Motor neuron (in vitro differentiated cells): ENCODE results near the gene TRIM52. TPM values are rescaled to one million over a fixed set of nuclear protein-coding genes. Genes with fewer than 3 reads are reported as not detected.
A peak's percentile ranks its signal among the peaks of the same experiment; 100 is the strongest.
"Not testable (repeated sequence)": the region's sequence is repeated elsewhere in the genome, so short reads cannot be mapped to it uniquely, and the experiment has no call there.

Source experiments
- ATAC-seq, 8 experiments: fragments of 200-7000 bp; cut with Tn5 transposase; replicated peaks in 6 of 8; 2 replicates each; pipeline ENCODE4 v1.8.0; 2021; ENCODE audit warnings: mild to moderate bottlenecking in 8 of 8, moderate library complexity in 8 of 8
- H3K27ac ChIP-seq, 2 donors: fragments of 250-450 bp; sonication (Bioruptor Pico); 2 replicates each; pipeline ENCODE4 v1.9.0; 2021; ENCODE audit warnings: antibody characterized with exemption in 2 of 2, mild to moderate bottlenecking in 2 of 2, moderate library complexity in 1 of 2
- H3K4me1 ChIP-seq, 2 donors: fragments of 250-450 bp; sonication (Bioruptor Pico); replicated peaks in 1 of 2; 2 replicates each; pipeline ENCODE4 v1.6.1; 2021; ENCODE audit warnings: antibody characterized with exemption in 2 of 2, mild to moderate bottlenecking in 2 of 2, moderate library complexity in 1 of 2
- H3K4me3 ChIP-seq, 5 donors: fragments of 250-450 bp; sonication (Bioruptor Pico); 2 replicates each; pipeline ENCODE4 v1.9.0; 2021; ENCODE audit warnings: antibody characterized with exemption in 5 of 5, mild to moderate bottlenecking in 5 of 5, moderate library complexity in 4 of 5
- WGBS, 10 experiments: fragments of 450-650 bp; shearing (Covaris generic); methylation state at CpG; one replicate each; pipeline ENCODE4 v1.0.0; 2022; 5-methylcytosine and 5-hydroxymethylcytosine counted together
- in situ Hi-C, 9 experiments: fragments of 400-800 bp; cut with MboI; loops; one replicate each; pipeline ENCODE4 v1.15.0; 2021; ENCODE audit warnings: low sequenced_read_pairs in 9 of 9, low pct_unique_long_range_greater_than_20kb in 2 of 9; ENCODE audit not compliant: unreplicated experiment in 9 of 9
- total RNA-seq, 8 experiments: library from RNA; unstranded; fragments of 300-600 nt; gene quantifications; 2 replicates each; pipeline versions ENCODE4 v1.2.3 to v1.2.4, GENCODE V29; 2022

Gene TRIM52
- total RNA-seq, 8 experiments from 2014 or later: 10.4 to 27.0 (median 13.5) TPM

DNA sequence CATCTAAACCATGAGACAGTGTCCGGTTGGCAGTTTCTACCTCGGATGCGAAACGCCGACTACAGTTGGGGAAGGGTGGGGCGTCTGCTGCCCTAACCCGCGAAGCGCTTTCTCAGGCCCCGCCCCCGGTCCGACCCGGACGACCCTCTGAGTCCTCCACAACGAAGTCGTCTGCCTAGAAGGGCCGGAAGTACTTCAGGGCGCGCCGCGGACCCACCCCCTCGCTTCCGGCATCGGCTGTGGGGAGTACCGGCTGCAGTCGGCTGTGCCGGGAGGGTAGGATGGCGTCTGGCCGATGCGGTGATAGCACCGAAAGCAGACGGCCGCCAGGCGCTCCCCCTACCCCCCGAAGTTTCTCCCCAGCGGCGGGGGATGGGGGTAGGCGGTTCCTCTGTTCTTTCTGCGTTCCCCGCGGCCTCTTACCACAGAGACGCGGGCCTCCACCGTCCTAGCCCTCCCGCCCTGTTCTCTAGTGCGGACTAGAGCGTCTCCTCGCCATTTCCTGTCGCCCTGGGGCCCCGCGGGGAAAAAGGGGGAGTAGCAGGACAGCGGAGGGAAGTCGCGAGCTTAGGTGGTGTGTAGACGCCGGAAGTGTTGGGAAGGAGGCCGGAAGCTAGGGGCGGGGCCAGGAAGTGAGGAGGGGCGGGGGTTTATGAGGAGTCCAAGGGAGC, 37.8 kb downstream of the TRIM52 start, which contains the start of gene TRIM41:
Gene TRIM41 (plus strand): TSS at position 224 of the 671 bp plus-strand sequence. CDS start 719 bp downstream, outside the sequence.
- WGBS, 10 experiments: 0% methylated on average over 1 to 15 of the region's 59 CpGs; no CpG with 5 or more reads in 4 of the 10 experiments
- Histone ChIP-seq H3K4me1 (peaks cover 6 to 10% of the 10 kb centered on the region in 2 donors), H3K27ac (peak within 1 kb of the TSS; percentile 95 to 98), H3K4me3 (peak within 1 kb of the TSS; percentile 60 to 97 (median 92))
- peak; percentile 60 to 84 (median 81) for ATAC-seq
- in situ Hi-C loops: no loop called here

- peak overlapping the region; percentile 60 to 97 (median 92) for H3K4me3 ChIP-seq
- WGBS, 10 experiments: 0 to 8% (median 1%) methylated on average over 1 to 12 of the region's 18 CpGs; no CpG with 5 or more reads in 4 of the 10 experiments
- in situ Hi-C loops: no loop called here
- H3K4me1 ChIP-seq: peaks cover 6 to 10% of the 10 kb centered on the region in 2 donors
- ATAC-seq: peak; percentile 6 to 15 (median 9)
- H3K27ac ChIP-seq: peak overlapping the region; percentile 95 to 98
Measured at GRCh38 chr5:181222630-181223057, 38.3 kb downstream of the TRIM52 start.

DNA sequence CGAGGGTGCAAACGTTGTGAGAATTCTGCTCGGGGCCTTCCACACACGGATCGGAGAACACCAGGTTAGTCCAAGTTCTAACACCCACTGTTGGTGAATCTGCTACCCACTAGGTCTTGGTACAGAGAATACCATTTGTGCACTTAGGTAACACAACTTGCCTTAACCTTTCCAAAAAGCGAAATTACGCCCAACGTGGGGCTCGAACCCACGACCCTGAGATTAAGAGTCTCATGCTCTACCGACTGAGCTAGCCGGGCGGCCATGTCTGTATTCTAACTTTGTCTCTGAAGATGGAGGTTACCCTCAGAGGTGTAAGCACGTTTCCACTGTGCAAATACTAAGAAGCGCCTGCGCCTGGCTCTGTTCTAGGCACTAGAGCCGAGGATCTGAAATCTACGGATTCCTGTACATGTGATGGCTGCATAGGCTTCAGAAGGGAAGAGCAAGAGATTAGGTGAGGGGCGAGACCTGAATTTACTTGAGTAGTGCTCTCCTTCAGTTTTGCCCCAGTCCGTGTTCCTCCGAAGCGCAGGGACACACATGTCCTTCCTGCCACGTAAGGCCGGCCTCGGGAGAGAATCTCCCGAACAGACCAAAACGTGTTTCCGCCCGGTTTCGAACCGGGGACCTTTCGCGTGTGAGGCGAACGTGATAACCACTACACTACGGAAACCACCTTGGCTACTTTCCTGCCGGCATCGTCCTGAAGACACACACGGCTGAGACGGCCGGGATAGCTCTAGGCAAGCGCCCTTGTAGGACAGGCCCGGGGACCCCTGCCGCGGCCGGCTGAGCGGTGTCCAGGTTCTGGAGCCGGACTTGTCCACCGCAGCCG, 38.9 kb downstream of the TRIM52 start:
- H3K27ac ChIP-seq: peak overlapping the region; percentile 95 to 98
- ATAC-seq: peak; percentile 34 to 52 (median 42)
- peaks cover 6 to 10% of the 10 kb centered on the region in 2 donors for H3K4me1 ChIP-seq
- WGBS, 10 experiments: 0 to 26% (median 4%) methylated on average over 3 to 18 of the region's 50 CpGs; no CpG with 5 or more reads in 1 of the 10 experiments
- H3K4me3 ChIP-seq: peak overlapping the region; percentile 60 to 97 (median 92)
- in situ Hi-C loops: no loop called here

DNA sequence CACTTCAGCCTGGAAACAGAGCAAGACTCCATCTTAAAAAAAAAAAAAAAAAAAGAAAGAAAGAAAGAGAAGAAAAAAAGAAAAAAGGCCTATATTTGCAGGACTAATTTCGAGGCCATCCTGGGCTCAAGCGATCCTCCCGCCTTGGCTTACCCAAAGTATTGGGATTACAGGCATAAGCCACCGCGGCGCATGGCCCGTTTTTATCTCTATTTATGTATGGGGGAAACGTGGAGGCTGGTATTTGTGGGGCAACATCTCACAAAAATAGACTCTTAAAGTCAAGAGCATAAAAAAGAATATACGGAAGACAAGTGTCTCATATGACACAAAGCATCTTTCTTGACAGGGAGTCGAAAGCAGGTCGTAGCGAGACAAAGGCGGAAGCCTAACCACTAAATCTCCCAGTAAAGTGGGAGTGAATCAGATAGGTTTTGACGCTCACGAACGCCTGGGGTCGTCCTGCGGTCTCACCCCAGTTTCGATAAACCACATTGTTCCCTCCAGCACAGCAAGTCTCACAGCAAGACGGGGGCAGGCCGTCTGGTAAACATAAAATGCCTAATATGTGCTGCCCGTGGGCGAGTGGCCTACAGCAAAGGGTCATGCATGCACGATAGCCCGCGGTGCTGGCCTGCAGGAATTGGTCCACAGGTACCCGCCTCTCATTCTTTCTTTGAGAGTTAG, 39.7 kb downstream of the TRIM52 start:
- no peak for ATAC-seq
- Histone ChIP-seq H3K27ac (peak overlapping the region in 1 of 2 donors; percentile 95), H3K4me1 (peaks cover 10% of the 10 kb centered on the region in 2 donors), H3K4me3 (peak overlapping the region; percentile 60 to 97 (median 92))
- 44 to 100% (median 80%) methylated on average over 1 to 14 of the region's 27 CpGs for WGBS, 10 experiments
- in situ Hi-C loops: no loop called here

GRCh38 chr5:181220178-181220515, 40.8 kb downstream of the TRIM52 start:
- WGBS, 10 experiments: 90 to 100% (median 93%) methylated on average over 2 to 10 of the region's 10 CpGs; no CpG with 5 or more reads in 3 of the 10 experiments
- Histone ChIP-seq H3K4me1 (peaks cover 10 to 12% of the 10 kb centered on the region in 2 donors), H3K4me3 (no peak overlapping the region), H3K27ac (no peak overlapping the region)
- ATAC-seq: no peak
- in situ Hi-C loops: no loop called here

DNA sequence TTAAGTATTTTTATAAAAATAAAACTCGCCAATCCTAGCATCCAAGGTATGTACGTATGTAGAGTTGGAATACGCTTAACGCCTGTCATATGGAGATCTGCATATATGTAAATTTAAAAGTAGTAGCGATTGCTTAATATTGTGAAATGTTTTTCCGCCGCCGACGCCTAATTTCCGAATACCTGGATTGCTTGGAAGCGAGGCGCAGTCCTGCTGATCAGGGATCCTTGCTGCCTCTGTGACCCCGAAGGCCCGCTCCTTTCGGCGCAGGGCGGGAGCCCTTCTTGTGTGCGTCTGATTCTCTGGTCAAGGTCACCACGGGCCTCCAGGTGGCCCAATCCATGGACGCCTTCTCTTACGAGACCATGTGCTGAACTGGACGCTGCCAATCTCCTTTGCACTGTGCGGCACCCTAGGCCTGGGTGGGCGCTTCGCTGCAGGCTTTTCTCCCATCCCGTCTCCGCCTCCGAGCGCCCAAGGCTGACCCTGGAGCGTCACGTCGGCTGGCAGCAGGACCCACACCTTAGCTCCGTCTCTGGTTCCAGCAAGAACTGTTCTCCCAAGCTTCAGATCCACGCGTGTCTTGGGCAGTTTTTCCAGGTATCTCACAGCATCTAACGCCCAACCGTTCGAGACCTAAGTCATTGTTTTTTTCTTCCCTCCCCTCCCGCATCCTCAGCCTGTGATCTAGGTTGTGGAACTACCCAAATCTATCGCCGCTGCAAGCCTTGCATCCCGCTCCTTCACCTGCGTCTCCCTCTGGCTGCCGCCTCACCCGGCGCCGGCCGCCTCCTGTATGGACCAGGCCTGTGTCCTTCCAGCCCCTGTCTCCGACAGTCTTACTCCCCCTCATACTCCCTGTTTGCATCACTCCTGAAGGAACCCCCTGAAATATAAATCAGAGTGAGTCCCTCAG, 41.4 kb downstream of the TRIM52 start:
- H3K4me1 ChIP-seq: peaks cover 4 to 7% of the 10 kb centered on the region in 2 donors
- H3K27ac ChIP-seq: no peak overlapping the region
- 35 to 100% (median 92%) methylated on average over 1 to 36 of the region's 49 CpGs for WGBS, 10 experiments
- in situ Hi-C loops: no loop called here
- no peak for ATAC-seq
- no peak overlapping the region for H3K4me3 ChIP-seq

- Histone ChIP-seq H3K4me3 (peak overlapping the region; percentile 33 to 49 (median 41)), H3K27ac (peak overlapping the region in 1 of 2 donors; percentile 12), H3K4me1 (peaks cover 0 to 6% of the 10 kb centered on the region in 2 donors)
- in situ Hi-C loops: no loop called here
- WGBS, 10 experiments: 1 to 83% (median 38%) methylated on average over 1 to 10 of the region's 10 CpGs
- no peak for ATAC-seq
Measured at GRCh38 chr5:181218795-181219124, 42.2 kb downstream of the TRIM52 start.

DNA sequence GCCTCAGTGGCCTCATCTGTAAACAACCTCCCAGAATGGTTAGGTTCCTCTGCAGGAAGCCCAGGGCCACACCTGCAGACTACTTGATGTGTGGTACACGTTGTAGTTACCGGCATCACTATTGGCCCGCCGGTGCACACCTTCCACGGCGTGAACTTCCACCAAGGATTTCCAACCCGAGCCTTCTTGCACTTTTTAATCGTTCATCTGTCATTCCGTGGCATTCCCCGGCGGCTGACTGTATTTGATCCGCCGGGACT, 43.2 kb downstream of the TRIM52 start:
- WGBS, 10 experiments: 0 to 22% (median 3%) methylated on average over 2 to 13 of the region's 13 CpGs; no CpG with 5 or more reads in 1 of the 10 experiments
- Histone ChIP-seq H3K4me1 (peaks cover 0 to 6% of the 10 kb centered on the region in 2 donors), H3K27ac (peak overlapping the region in 1 of 2 donors; percentile 26), H3K4me3 (peak overlapping the region; percentile 33 to 49 (median 41))
- in situ Hi-C loops: no loop called here
- peak in 6 of 8 experiments; percentile 1 to 26 (median 20) for ATAC-seq

- peak; percentile 3 to 41 (median 24) for ATAC-seq
- Histone ChIP-seq H3K4me1 (peaks cover 0 to 6% of the 10 kb centered on the region in 2 donors), H3K27ac (peak overlapping the region in 1 of 2 donors; percentile 26), H3K4me3 (peak overlapping the region; percentile 33 to 49 (median 41))
- in situ Hi-C loops: no loop called here
- 0 to 12% (median 2%) methylated on average over 3 to 19 of the region's 46 CpGs for WGBS, 10 experiments
Measured at GRCh38 chr5:181217111-181217802, 43.7 kb downstream of the TRIM52 start.

DNA sequence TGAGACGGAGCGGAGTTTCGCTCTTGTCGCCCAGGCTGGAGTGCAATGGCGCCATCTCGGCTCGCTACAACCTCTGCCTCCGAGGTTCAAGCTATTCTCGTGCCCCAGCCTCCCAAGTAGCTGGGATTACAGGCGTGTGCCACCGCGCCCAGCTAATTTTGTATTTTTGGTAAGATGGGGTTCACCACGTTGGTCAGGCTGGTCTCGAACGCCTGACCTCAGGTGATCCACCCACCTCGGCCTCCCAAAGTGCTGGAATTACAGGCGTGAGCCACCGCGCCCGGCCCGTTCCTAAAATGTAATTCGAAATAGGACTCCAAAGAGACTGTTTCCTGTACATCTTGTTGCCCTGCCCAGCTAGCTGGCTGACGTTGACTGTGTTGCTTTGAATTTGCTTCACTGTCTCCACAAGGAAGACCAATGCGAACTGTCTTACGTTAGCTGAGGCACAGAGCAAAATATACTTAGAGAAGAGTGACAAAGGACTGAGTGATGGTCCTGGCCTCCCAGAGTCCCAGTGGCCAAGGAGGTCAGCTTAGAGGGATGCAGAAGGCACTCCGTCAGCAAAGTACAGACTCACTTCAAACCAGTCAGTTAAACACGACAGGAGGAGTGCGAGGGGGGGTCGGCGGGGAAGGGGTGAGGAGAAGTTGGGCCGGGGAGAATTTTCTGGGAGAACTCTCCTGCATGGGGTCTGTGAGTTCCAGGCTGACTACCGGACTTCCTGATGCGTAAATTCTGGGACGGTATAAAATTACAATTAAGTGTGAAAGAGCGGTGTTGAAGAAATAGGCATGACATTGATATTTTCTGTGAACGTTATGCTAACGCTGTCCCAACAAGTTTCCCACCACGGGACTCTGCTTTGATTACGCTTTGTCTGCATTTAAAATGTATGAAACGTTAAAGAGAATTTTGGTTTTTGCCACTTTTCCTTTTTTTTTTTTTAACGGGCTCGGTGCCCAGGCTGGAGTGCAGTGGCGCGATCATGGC, 44.6 kb downstream of the TRIM52 start:
- H3K4me1 ChIP-seq: peaks cover 0 to 6% of the 10 kb centered on the region in 2 donors
- no peak overlapping the region for H3K27ac ChIP-seq
- WGBS, 10 experiments: 7 to 100% (median 25%) methylated on average over 1 to 22 of the region's 44 CpGs; no CpG with 5 or more reads in 2 of the 10 experiments
- in situ Hi-C loops: no loop called here
- H3K4me3 ChIP-seq: peak overlapping the region; percentile 33 to 49 (median 41)
- peak in 1 of 8 experiments; percentile 2 for ATAC-seq

DNA sequence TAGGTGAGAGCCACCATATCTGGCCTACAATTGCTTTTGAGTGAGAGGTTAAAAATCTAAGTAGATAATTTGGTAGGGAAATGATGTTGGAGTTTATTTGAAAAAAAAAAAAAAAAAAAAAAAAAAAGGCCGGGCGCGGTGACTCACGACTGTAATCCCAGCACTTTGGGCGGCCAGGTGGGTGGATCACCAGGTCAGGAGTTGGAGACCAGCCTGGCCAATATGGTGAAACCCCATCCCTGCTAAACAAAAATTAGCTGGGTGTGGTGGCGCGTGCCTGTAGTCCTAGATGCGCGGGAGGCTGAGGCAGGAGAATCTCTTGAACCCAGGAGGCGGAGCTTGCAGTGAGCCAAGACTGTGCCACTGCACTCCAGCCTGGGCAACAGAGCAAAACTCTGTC, 46.7 kb downstream of the TRIM52 start:
- ATAC-seq, in situ Hi-C loops, H3K27ac ChIP-seq, H3K4me1 ChIP-seq, H3K4me3 ChIP-seq: not testable (repeated sequence)
- 55 to 100% (median 92%) methylated on average over 2 to 10 of the region's 10 CpGs; no CpG with 5 or more reads in 3 of the 10 experiments for WGBS, 10 experiments
